PC-3 (cell line): ENCODE results near the gene SEMA3A. TPM values are rescaled to one million over a fixed set of nuclear protein-coding genes. Genes with fewer than 3 reads are reported as not detected.

Experiments used
- ATAC-seq: fragments of 200-7000 bp; cut with Tn5 transposase; 2 replicates; pipeline ENCODE4 v1.9.1; 2020; ENCODE audit warnings: mild to moderate bottlenecking, moderate library complexity
- BruUV-seq: library from RNA; stranded (reverse); fragments of 400-500 nt; replicated peaks from 2 replicates; lab custom pipeline; 2021; lab: Mats Ljungman, UMichigan
- CTCF ChIA-PET: fragments of 300-600 bp; sonication (Branson Sonifier 250); formaldehyde crosslinking; loops from one replicate; lab custom pipeline; 2022; ENCODE audit warnings: antibody characterized with exemption; lab: Charles Lee
- POLR2A ChIA-PET: fragments of 300-600 bp; sonication (Branson Sonifier 250); formaldehyde crosslinking; loops from one replicate; lab custom pipeline; 2022; ENCODE audit warnings: antibody characterized with exemption; ENCODE audit not compliant: unreplicated experiment; lab: Charles Lee
- DNase-seq: peaks from one replicate; pipeline ENCODE4 v3.0.0-alpha.2; 2015
- H2AFZ ChIP-seq: fragments of 300-600 bp; sonication (generic); 2 replicates; pipeline ENCODE4 v1.6.0; 2016; ENCODE audit warnings: antibody characterized with exemption, low read length
- H3F3A ChIP-seq: fragments of 300-600 bp; sonication (generic); one replicate; pipeline ENCODE4 v1.6.0; 2017; ENCODE audit warnings: antibody characterized with exemption, low read length, control low read depth, mild to moderate bottlenecking; ENCODE audit not compliant: unreplicated experiment
- H3K27ac ChIP-seq: fragments of 300-600 bp; sonication (generic); 2 replicates; pipeline ENCODE4 v1.5.1; 2016; ENCODE audit warnings: mild to moderate bottlenecking, low read length
- H3K27me3 ChIP-seq: fragments of 300-600 bp; sonication (generic); 2 replicates; pipeline ENCODE4 v1.6.1; 2016; ENCODE audit warnings: low read length, mixed read lengths
- H3K36me3 ChIP-seq: fragments of 300-600 bp; sonication (generic); 2 replicates; pipeline ENCODE4 v1.6.1; 2016; ENCODE audit warnings: low read depth, mixed run types, low read length, mixed read lengths
- H3K4me1 ChIP-seq: fragments of 300-600 bp; sonication (generic); 2 replicates; pipeline ENCODE4 v1.5.1; 2016; ENCODE audit warnings: low read length; ENCODE audit not compliant: insufficient read depth
- H3K4me2 ChIP-seq: fragments of 300-600 bp; sonication (generic); 2 replicates; pipeline ENCODE4 v1.6.0; 2016; ENCODE audit warnings: low read length
- H3K4me3 ChIP-seq: fragments of 300-600 bp; sonication (generic); 2 replicates; pipeline ENCODE4 v1.5.1; 2016; ENCODE audit warnings: mild to moderate bottlenecking, low read length, mixed read lengths
- H3K79me2 ChIP-seq: fragments of 300-600 bp; sonication (generic); 2 replicates; pipeline ENCODE4 v1.6.1; 2017; ENCODE audit warnings: low read length, mixed read lengths
- H3K9ac ChIP-seq: fragments of 300-600 bp; sonication (generic); 2 replicates; pipeline ENCODE4 v1.6.0; 2016; ENCODE audit warnings: mild to moderate bottlenecking, low read length
- H3K9me2 ChIP-seq: fragments of 300-600 bp; sonication (generic); replicated peaks from 2 replicates; pipeline ENCODE4 v1.6.1; 2016; ENCODE audit warnings: mixed run types, low read length, mixed read lengths
- H3K9me3 ChIP-seq: fragments of 300-600 bp; sonication (generic); 2 replicates; pipeline ENCODE4 v1.6.1; 2016; ENCODE audit warnings: low read length, mixed read lengths
- H4K20me1 ChIP-seq: fragments of 300-600 bp; sonication (generic); 2 replicates; pipeline ENCODE4 v1.6.1; 2016; ENCODE audit warnings: low read length, mixed read lengths
- CTCF ChIP-seq: fragments of 300-600 bp; sonication (generic); conservative IDR thresholded peaks from 2 replicates; pipeline ENCODE4 v1.5.1; 2017; ENCODE audit warnings: antibody characterized with exemption, low read depth, mild to moderate bottlenecking, low read length
- EZH2 ChIP-seq: fragments of 300-600 bp; sonication (generic); IDR thresholded peaks from one replicate; pipeline ENCODE4 v1.6.1; 2017; ENCODE audit warnings: antibody characterized with exemption, mild to moderate bottlenecking, low read length; ENCODE audit not compliant: unreplicated experiment
- EZH2phosphoT487 ChIP-seq: fragments of 300-600 bp; sonication (generic); IDR thresholded peaks from 2 replicates; pipeline ENCODE4 v1.6.1; 2018; ENCODE audit warnings: mild to moderate bottlenecking, antibody characterized with exemption, low read length, borderline replicate concordance
- intact Hi-C: fragments of 100-400 bp; cut with micrococcal nuclease; formaldehyde crosslinking; loops from 2 replicates; pipeline ENCODE4 v1.9.0; 2023
- total RNA-seq: library from RNA; depleted of rRNA; stranded (reverse); fragments of >200 nt; gene quantifications from 2 replicates; pipeline ENCODE4 v1.2.3, GENCODE V29; 2014

The SEMA3A gene
- total RNA-seq, 1 experiment from 2014 or later = 16.9 TPM

- ChIA-PET CTCF (no interaction called here), POLR2A (no interaction called here)
- Histone ChIP-seq H3K27ac (no peak overlapping the region), H3K79me2 (peaks cover 22% of the 10 kb centered on the region; the same call in 1 of the 2 replicates), H3K9ac (no peak overlapping the region), H3K4me1 (peaks cover 9% of the 10 kb centered on the region; the same call in 1 of the 2 replicates), H3K36me3 (no peaks in the 10 kb centered on the region), H3K4me2 (no peak overlapping the region), H3K9me3 (no peaks in the 10 kb centered on the region), H4K20me1 (no peaks in the 10 kb centered on the region), H3F3A (no peaks in the 10 kb centered on the region), H3K9me2 (no peaks in the 10 kb centered on the region), H3K4me3 (no peak overlapping the region), H3K27me3 (no peaks in the 10 kb centered on the region), H2AFZ (no peak overlapping the region)
- DNase-seq = no peak
- intact Hi-C loops = no loop called here
- no peak for ATAC-seq
- no TSS peak for BruUV-seq
- no peak for TF ChIP-seq EZH2
These were observed 51.9 kb downstream of the SEMA3A start for GRCh38 chr7:84142726-84143125.

GRCh38 chr7:84139986-84140729, 54.4 kb downstream of the SEMA3A start:
- DNase-seq (no peak), ATAC-seq (no peak)
- H3K79me2 ChIP-seq = peaks cover 10% of the 10 kb centered on the region; the same call in 1 of the 2 replicates
- no peaks in the 10 kb centered on the region for H3F3A ChIP-seq
- no peak overlapping the region for H3K9ac ChIP-seq
- no peaks in the 10 kb centered on the region for H3K27me3 ChIP-seq
- H3K9me3 ChIP-seq = no peaks in the 10 kb centered on the region
- H3K4me1 ChIP-seq = peaks cover 12% of the 10 kb centered on the region; the same call in 1 of the 2 replicates
- BruUV-seq = no TSS peak
- no peaks in the 10 kb centered on the region for H3K9me2 ChIP-seq
- H2AFZ ChIP-seq = no peak overlapping the region
- intact Hi-C loops = no loop called here
- TF ChIP-seq EZH2 (no peak), CTCF (no peak), EZH2phosphoT487 (no peak)
- no peak overlapping the region for H3K4me2 ChIP-seq
- no peaks in the 10 kb centered on the region for H3K36me3 ChIP-seq
- no peaks in the 10 kb centered on the region for H4K20me1 ChIP-seq
- CTCF ChIA-PET = no interaction called here
- POLR2A ChIA-PET = no interaction called here
- no peak overlapping the region for H3K27ac ChIP-seq
- H3K4me3 ChIP-seq = no peak overlapping the region

GRCh38 chr7:84138411-84138810, 56.2 kb downstream of the SEMA3A start:
- CTCF ChIA-PET = no interaction called here
- no peaks in the 10 kb centered on the region for H3K9me2 ChIP-seq
- ATAC-seq (no peak), DNase-seq (no peak)
- no peak overlapping the region for H3K4me2 ChIP-seq
- no peak overlapping the region for H3K27ac ChIP-seq
- BruUV-seq = no TSS peak
- no peaks in the 10 kb centered on the region for H3F3A ChIP-seq
- H2AFZ ChIP-seq = no peak overlapping the region
- H3K27me3 ChIP-seq = no peaks in the 10 kb centered on the region
- 0 out of 2 replicates have a peak, but pooled peaks cover 5% of the 10 kb centered on the region for H3K4me1 ChIP-seq
- H3K79me2 ChIP-seq = peaks cover 10% of the 10 kb centered on the region; the same call in 1 of the 2 replicates
- intact Hi-C loops = no loop called here
- no peaks in the 10 kb centered on the region for H3K9me3 ChIP-seq
- H4K20me1 ChIP-seq = no peaks in the 10 kb centered on the region
- H3K36me3 ChIP-seq = 0 out of 2 replicates have a peak, but pooled peaks cover 6% of the 10 kb centered on the region
- no peak overlapping the region for H3K9ac ChIP-seq
- POLR2A ChIA-PET = no interaction called here
- TF ChIP-seq EZH2 (no peak), CTCF (no peak), EZH2phosphoT487 (no peak)
- H3K4me3 ChIP-seq = no peak overlapping the region
